HCT116 (cell line): ENCODE measurements around the gene NPHS1. TPM values are rescaled to one million over a fixed set of nuclear protein-coding genes. Genes with fewer than 3 reads are reported as not detected.

Experiments
- ATAC-seq: fragments of 200-7000 bp; cut with Tn5 transposase; 2 replicates; pipeline ENCODE4 v1.9.1; 2020; ENCODE audit warnings: mild to moderate bottlenecking, moderate library complexity
- BruUV-seq: library from RNA; stranded (reverse); fragments of 400-500 nt; replicated peaks from 2 replicates; lab custom pipeline; 2021; lab: Mats Ljungman, UMichigan
- CTCF ChIA-PET: fragments of 300-600 bp; sonication (Branson Sonifier 250); formaldehyde crosslinking; loops from one replicate; lab custom pipeline; 2021; ENCODE audit warnings: antibody characterized with exemption; lab: Charles Lee
- POLR2A ChIA-PET: fragments of 300-600, 350-600 bp; sonication (Branson Sonifier 250); formaldehyde crosslinking; loops from one replicate; lab custom pipeline; 2021; ENCODE audit warnings: antibody characterized with exemption; lab: Charles Lee
- RAD21 ChIA-PET, 2 experiments: fragments of 300-600 bp; sonication (Branson Sonifier 250); formaldehyde crosslinking; loops; one replicate each; lab custom pipeline; 2023; ENCODE audit warnings: low total read pairs in 2 of 2; ENCODE audit not compliant: uncharacterized antibody in 2 of 2, unreplicated experiment in 2 of 2, low non-redundant PET in 1 of 2; lab: Charles Lee
- DNase-seq: peaks from one replicate; pipeline ENCODE4 v3.0.0-alpha.2; 2010; ENCODE audit warnings: low read depth, low spot score
- H2AFZ ChIP-seq: fragments of 200-600 bp; shearing (Covaris generic), sonication (generic); 2 replicates; pipeline ENCODE4 v1.6.1; 2017; ENCODE audit warnings: low read depth, mixed run types, mixed read lengths, antibody characterized with exemption, low read length; ENCODE audit not compliant: poor library complexity, severe bottlenecking
- H3K27ac ChIP-seq: 2 replicates; pipeline ENCODE4 v1.5.1; 2012; ENCODE audit warnings: low read depth, low read length
- H3K27me3 ChIP-seq: fragments of 200-600 bp; sonication (generic); 2 replicates; pipeline ENCODE4 v1.6.1; 2016; ENCODE audit warnings: mixed run types, low read length, mixed read lengths; ENCODE audit not compliant: insufficient read depth
- H3K36me3 ChIP-seq, 2 experiments: fragments of 200-500 bp in 1 of 2; fragments of 200-600 bp in 1 of 2; sonication (Bioruptor generic) in 1 of 2; sonication (generic) in 1 of 2; 2 replicates each; pipeline versions ENCODE4 v1.5.1 to v1.6.1; 2014 to 2016; ENCODE audit warnings: low read length in 2 of 2, inconsistent platforms in 1 of 2, mixed read lengths in 1 of 2, mixed run types in 1 of 2; ENCODE audit not compliant: insufficient read depth in 2 of 2, control insufficient read depth in 1 of 2
- H3K4me1 ChIP-seq, 2 experiments: fragments of 200-600 bp in 1 of 2; sonication (generic) in 1 of 2; 2 replicates each; pipeline versions ENCODE4 v1.5.1 to v1.6.1; 2012 to 2017; ENCODE audit warnings: low read length in 2 of 2, inconsistent platforms in 1 of 2, mild to moderate bottlenecking in 1 of 2, mixed read lengths in 1 of 2, mixed run types in 1 of 2, moderate library complexity in 1 of 2; ENCODE audit not compliant: insufficient read depth in 2 of 2, control insufficient read depth in 1 of 2
- H3K4me2 ChIP-seq: fragments of 200-600 bp; sonication (generic); 2 replicates; pipeline ENCODE4 v1.6.1; 2017; ENCODE audit warnings: mixed run types, low read length, mixed read lengths
- H3K4me3 ChIP-seq, 2 experiments: fragments of 200-600 bp in 1 of 2; sonication (generic) in 1 of 2; replicated peaks in 1 of 2; 2 replicates each; pipeline ENCODE4 v1.5.1; 2011 to 2016; ENCODE audit warnings: low read length in 2 of 2, control low read depth in 1 of 2, low read depth in 1 of 2, mild to moderate bottlenecking in 1 of 2, mixed read lengths in 1 of 2, mixed run types in 1 of 2
- H3K79me2 ChIP-seq: fragments of 200-600 bp; sonication (generic); 2 replicates; pipeline ENCODE4 v1.6.1; 2017; ENCODE audit warnings: mild to moderate bottlenecking, mixed run types, low read length, moderate library complexity, mixed read lengths; ENCODE audit not compliant: insufficient read depth
- H3K9ac ChIP-seq: fragments of 200-600 bp; sonication (generic); 2 replicates; pipeline ENCODE4 v1.6.1; 2016; ENCODE audit warnings: low read length, mixed read lengths
- H3K9me2 ChIP-seq: fragments of 200-600 bp; sonication (generic), shearing (Covaris generic); 2 replicates; pipeline ENCODE4 v1.6.1; 2017; ENCODE audit warnings: mixed run types, mild to moderate bottlenecking, moderate library complexity; ENCODE audit not compliant: insufficient read depth
- H3K9me3 ChIP-seq, 2 experiments: fragments of 200-500 bp in 1 of 2; fragments of 200-600 bp in 1 of 2; sonication (Bioruptor generic) in 1 of 2; sonication (generic) in 1 of 2; 2 replicates each; pipeline ENCODE4 v1.6.1; 2014 to 2017; ENCODE audit warnings: low read length in 2 of 2, mixed read lengths in 2 of 2, inconsistent platforms in 1 of 2, low read depth in 1 of 2, mild to moderate bottlenecking in 1 of 2, mixed run types in 1 of 2, moderate library complexity in 1 of 2; ENCODE audit not compliant: control insufficient read depth in 1 of 2, insufficient read depth in 1 of 2
- H4K20me1 ChIP-seq: fragments of 200-600 bp; sonication (generic), shearing (Covaris generic); 2 replicates; pipeline ENCODE4 v1.6.1; 2017; ENCODE audit warnings: mixed run types, mild to moderate bottlenecking, moderate library complexity; ENCODE audit not compliant: insufficient read depth
- ATF3 ChIP-seq: IDR thresholded peaks from 2 replicates; pipeline ENCODE4 v1.6.1; 2012
- CBX3 ChIP-seq: IDR thresholded peaks from 2 replicates; pipeline ENCODE4 v1.6.1; 2012; ENCODE audit warnings: low read depth
- CEBPB ChIP-seq: IDR thresholded peaks from 2 replicates; pipeline ENCODE4 v1.6.1; 2012; ENCODE audit warnings: low read depth
- CTCF ChIP-seq, 3 experiments: fragments of 200-600 bp in 1 of 3; sonication (generic) in 1 of 3; IDR thresholded peaks in 2 of 3; conservative IDR thresholded peaks in 1 of 3; 2 replicates each; pipeline ENCODE4 v1.5.1; 2012 to 2017; ENCODE audit warnings: low read depth in 2 of 3, low read length in 2 of 3, antibody characterized with exemption in 1 of 3, borderline replicate concordance in 1 of 3, control low read depth in 1 of 3, mild to moderate bottlenecking in 1 of 3, mixed read lengths in 1 of 3, mixed run types in 1 of 3, moderate library complexity in 1 of 3; ENCODE audit not compliant: insufficient read depth in 1 of 3
- EGR1 ChIP-seq: IDR thresholded peaks from 2 replicates; pipeline ENCODE4 v1.6.1; 2012; ENCODE audit warnings: low read depth
- ELF1 ChIP-seq: IDR thresholded peaks from 2 replicates; pipeline ENCODE4 v1.6.1; 2012; ENCODE audit warnings: low read depth, borderline replicate concordance
- FOSL1 ChIP-seq: IDR thresholded peaks from 2 replicates; pipeline ENCODE4 v1.6.1; 2012; ENCODE audit warnings: low read depth
- POLR2A ChIP-seq: IDR thresholded peaks from 2 replicates; pipeline ENCODE4 v1.7.0; 2011; ENCODE audit warnings: borderline replicate concordance; ENCODE audit not compliant: insufficient read depth, insufficient read length; ENCODE audit errors: extremely low read depth
- RAD21 ChIP-seq: IDR thresholded peaks from 2 replicates; pipeline ENCODE4 v1.6.1; 2012; ENCODE audit warnings: low read depth, mild to moderate bottlenecking
- REST ChIP-seq: IDR thresholded peaks from 2 replicates; pipeline ENCODE4 v1.6.1; 2012; ENCODE audit warnings: low read depth
- SIN3A ChIP-seq: IDR thresholded peaks from 2 replicates; pipeline ENCODE4 v1.6.1; 2012; ENCODE audit warnings: low read depth
- SP1 ChIP-seq: IDR thresholded peaks from 2 replicates; pipeline ENCODE4 v1.6.1; 2012; ENCODE audit warnings: low read depth
- SRF ChIP-seq: IDR thresholded peaks from 2 replicates; pipeline ENCODE4 v1.6.1; 2012; ENCODE audit warnings: low read depth
- YY1 ChIP-seq: IDR thresholded peaks from 2 replicates; pipeline ENCODE4 v1.6.1; 2011; ENCODE audit warnings: low read length, low read depth, moderate library complexity, mild to moderate bottlenecking; ENCODE audit not compliant: insufficient replicate concordance; ENCODE audit errors: extremely low read depth
- ZFX ChIP-seq: fragments of 450-650 bp; IDR thresholded peaks from 2 replicates; pipeline ENCODE4 v1.6.1; 2017
- ZNF274 ChIP-seq: fragments of 200-500 bp; sonication (Bioruptor generic); IDR thresholded peaks from 2 replicates; pipeline ENCODE4 v1.6.1; 2014; ENCODE audit warnings: mild to moderate bottlenecking, low read depth, low read length, inconsistent platforms
- intact Hi-C: fragments of 100-400 bp; cut with micrococcal nuclease; formaldehyde crosslinking; loops from 2 replicates; pipeline ENCODE4 v1.10.0; 2022
- total RNA-seq: library from RNA; stranded (reverse); gene quantifications from one replicate; pipeline ENCODE4 v1.2.1, GENCODE V29; 2021; ENCODE audit not compliant: unreplicated experiment
- TF ChIP-seq, protein P1 (sequence below): IDR thresholded peaks from 2 replicates; pipeline ENCODE4 v1.6.1; 2011; ENCODE audit warnings: mild to moderate bottlenecking, low read length, moderate library complexity; ENCODE audit not compliant: insufficient replicate concordance; ENCODE audit errors: extremely low read depth
- TF ChIP-seq, protein P2 (sequence below): IDR thresholded peaks from 2 replicates; pipeline ENCODE4 v1.6.1; 2012

NPHS1 gene
- total RNA-seq, 1 experiment from 2014 or later: 0.57 TPM

DNA sequence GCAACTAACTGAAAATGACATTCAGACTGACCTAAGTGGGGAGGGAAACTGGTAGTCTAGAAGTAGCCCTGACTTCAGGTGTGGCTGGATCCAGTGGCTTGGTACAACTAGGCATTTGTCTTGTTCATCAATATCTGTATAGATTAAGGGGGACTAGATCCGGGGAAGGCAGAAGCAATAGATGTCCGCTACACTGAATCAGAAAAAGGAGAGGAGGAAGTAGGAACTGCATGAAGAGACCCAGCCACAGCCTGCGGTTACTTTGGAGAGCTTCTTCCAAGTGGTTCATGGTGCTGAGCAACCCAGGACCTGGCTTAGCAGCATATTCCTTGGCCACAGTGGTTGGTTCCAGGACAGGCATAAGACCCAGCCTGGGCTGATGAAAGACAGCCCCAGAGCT lies 29.7 kb downstream of the NPHS1 start:
- no peaks in the 10 kb centered on the region for H3K36me3 ChIP-seq
- H3K9me2 ChIP-seq: no peaks in the 10 kb centered on the region
- H3K27ac ChIP-seq: no peak overlapping the region
- no peak for TF ChIP-seq ELF1
- no peak for TF ChIP-seq REST
- no peak for TF ChIP-seq ZNF274
- no peak for TF ChIP-seq FOSL1
- TF ChIP-seq SP1: no peak
- no peak for TF ChIP-seq POLR2A
- TF ChIP-seq, protein P1, sequence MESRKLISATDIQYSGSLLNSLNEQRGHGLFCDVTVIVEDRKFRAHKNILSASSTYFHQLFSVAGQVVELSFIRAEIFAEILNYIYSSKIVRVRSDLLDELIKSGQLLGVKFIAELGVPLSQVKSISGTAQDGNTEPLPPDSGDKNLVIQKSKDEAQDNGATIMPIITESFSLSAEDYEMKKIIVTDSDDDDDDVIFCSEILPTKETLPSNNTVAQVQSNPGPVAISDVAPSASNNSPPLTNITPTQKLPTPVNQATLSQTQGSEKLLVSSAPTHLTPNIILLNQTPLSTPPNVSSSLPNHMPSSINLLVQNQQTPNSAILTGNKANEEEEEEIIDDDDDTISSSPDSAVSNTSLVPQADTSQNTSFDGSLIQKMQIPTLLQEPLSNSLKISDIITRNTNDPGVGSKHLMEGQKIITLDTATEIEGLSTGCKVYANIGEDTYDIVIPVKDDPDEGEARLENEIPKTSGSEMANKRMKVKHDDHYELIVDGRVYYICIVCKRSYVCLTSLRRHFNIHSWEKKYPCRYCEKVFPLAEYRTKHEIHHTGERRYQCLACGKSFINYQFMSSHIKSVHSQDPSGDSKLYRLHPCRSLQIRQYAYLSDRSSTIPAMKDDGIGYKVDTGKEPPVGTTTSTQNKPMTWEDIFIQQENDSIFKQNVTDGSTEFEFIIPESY: no peak
- no peak for TF ChIP-seq EGR1
- no peak for TF ChIP-seq SIN3A
- TF ChIP-seq, protein P2, sequence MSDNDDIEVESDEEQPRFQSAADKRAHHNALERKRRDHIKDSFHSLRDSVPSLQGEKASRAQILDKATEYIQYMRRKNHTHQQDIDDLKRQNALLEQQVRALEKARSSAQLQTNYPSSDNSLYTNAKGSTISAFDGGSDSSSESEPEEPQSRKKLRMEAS: no peak
- TF ChIP-seq YY1: no peak
- TF ChIP-seq ZFX: no peak
- TF ChIP-seq CEBPB: no peak
- no peak for TF ChIP-seq CTCF (IDR thresholded peaks at IDR 0.05 in 2 of 3, conservative IDR thresholded peaks at IDR 0.05 in 1 of 3; ENCODE audit: borderline replicate concordance in 1 of 3, insufficient read depth in 1 of 3, low read depth in 2 of 3, low read length in 2 of 3)
- no peak for TF ChIP-seq SRF
- TF ChIP-seq ATF3: no peak
- no peak for TF ChIP-seq RAD21
- TF ChIP-seq CBX3: no peak
- intact Hi-C loops: no loop called here
- POLR2A ChIA-PET: no interaction called here
- no peak overlapping the region for H2AFZ ChIP-seq
- no peak overlapping the region for H3K4me2 ChIP-seq
- H4K20me1 ChIP-seq: no peaks in the 10 kb centered on the region
- H3K9ac ChIP-seq: no peak overlapping the region
- peaks cover 11% of the 10 kb centered on the region for H3K27me3 ChIP-seq
- no peak overlapping the region for H3K4me3 ChIP-seq
- CTCF ChIA-PET: no interaction called here
- ATAC-seq: no peak
- H3K4me1 ChIP-seq: peaks cover 0 to 8% of the 10 kb centered on the region in 2 experiments; a peak in 2 of 4 replicates
- no peaks in the 10 kb centered on the region for H3K79me2 ChIP-seq
- RAD21 ChIA-PET: no interaction called here
- DNase-seq: no peak
- no TSS peak for BruUV-seq
- H3K9me3 ChIP-seq: no peaks in the 10 kb centered on the region
